Endothelial cell of umbilical vein (primary cell): ENCODE results near the gene CHST8.

ENCODE experiments used
- JUN ChIP-seq: IDR thresholded peaks from 2 replicates; pipeline ENCODE4 v1.6.1; 2011; ENCODE audit warnings: borderline replicate concordance, low read depth; ENCODE audit not compliant: insufficient read length, insufficient read depth
- TF ChIP-seq, protein P1 (sequence below), 2 donors: IDR thresholded peaks; 1 replicate in 1 of 2; 2 replicates in 1 of 2; pipeline ENCODE4 v1.5.1; 2011; ENCODE audit warnings: low read length in 2 of 2, mild to moderate bottlenecking in 2 of 2, moderate library complexity in 2 of 2, control low read depth in 1 of 2, inconsistent platforms in 1 of 2, low read depth in 1 of 2; ENCODE audit not compliant: insufficient read depth in 1 of 2; ENCODE audit errors: extremely low read depth in 1 of 2

DNA sequence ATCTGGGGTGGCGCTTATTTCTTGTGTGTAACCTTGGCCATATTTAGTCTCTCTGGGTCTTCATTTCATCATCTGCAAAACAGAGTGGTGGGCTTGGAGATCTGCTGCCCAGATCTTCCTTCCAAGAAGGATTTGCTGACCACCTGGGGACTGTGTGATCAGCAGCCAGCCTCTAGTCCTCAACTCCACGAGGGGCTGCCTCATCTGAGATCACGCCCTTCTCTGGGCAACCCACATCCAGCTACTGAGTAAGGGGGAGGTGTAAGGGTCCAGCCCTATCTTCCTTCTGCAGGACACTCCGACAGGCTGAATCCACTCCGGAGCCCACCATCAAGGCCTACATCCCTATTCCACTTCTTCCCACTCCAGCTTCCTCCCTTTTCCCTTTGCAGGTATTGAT lies 57.9 kb downstream of the CHST8 start:
- TF ChIP-seq, protein P1, sequence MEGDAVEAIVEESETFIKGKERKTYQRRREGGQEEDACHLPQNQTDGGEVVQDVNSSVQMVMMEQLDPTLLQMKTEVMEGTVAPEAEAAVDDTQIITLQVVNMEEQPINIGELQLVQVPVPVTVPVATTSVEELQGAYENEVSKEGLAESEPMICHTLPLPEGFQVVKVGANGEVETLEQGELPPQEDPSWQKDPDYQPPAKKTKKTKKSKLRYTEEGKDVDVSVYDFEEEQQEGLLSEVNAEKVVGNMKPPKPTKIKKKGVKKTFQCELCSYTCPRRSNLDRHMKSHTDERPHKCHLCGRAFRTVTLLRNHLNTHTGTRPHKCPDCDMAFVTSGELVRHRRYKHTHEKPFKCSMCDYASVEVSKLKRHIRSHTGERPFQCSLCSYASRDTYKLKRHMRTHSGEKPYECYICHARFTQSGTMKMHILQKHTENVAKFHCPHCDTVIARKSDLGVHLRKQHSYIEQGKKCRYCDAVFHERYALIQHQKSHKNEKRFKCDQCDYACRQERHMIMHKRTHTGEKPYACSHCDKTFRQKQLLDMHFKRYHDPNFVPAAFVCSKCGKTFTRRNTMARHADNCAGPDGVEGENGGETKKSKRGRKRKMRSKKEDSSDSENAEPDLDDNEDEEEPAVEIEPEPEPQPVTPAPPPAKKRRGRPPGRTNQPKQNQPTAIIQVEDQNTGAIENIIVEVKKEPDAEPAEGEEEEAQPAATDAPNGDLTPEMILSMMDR (IDR thresholded peaks at IDR 0.05; ENCODE audit: extremely low read depth in 1 of 2, insufficient read depth in 1 of 2, low read depth in 1 of 2, low read length in 2 of 2) = no peak
- no peak for TF ChIP-seq JUN
